ENCODE data around the gene MAPKAPK5.
"Not testable (repeated sequence)": the region's sequence is repeated elsewhere in the genome, so short reads cannot be mapped to it uniquely, and the experiment has no call there.

Gene MAPKAPK5

GRCh38 chr12:111827907-111828306 lies 14.1 kb upstream of the MAPKAPK5 start:
- DNase-seq (ENCODE audit: low read depth in 1 of 2, low spot score in 1 of 2), result no peak

DNA sequence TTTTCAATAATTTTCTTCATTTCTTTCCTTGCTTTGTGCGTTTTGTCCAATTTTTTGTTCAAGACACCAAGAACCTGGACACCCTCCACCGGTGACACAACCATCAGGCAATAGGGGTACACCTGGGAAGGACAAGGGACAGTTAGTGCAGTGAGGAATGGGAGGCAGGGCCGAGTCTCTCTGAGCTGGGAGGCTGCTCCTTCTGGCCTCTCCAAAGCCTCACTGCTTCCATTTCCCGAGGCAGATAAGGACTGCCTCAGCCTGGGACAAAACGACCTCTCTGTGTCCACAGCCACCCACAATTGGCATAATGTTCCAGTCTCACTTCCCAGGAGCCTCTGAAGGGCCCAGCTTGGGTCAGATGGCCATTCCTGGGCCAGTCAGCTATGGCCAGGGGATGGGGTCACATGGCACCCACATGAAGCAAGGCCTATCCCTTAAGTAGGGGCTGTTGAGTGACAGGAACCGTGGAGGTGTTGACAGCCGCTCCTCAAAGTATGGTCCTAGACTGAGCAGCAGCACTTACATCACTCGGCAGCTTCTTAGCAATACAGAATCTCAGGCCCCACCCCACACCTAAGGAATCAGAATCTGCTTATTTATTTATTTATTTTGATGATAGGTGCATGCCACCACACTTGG lies 13.6 kb upstream of the MAPKAPK5 start:
- DNase-seq (ENCODE audit: low read depth in 1 of 2, low spot score in 1 of 2), result no peak

- not testable (repeated sequence) for DNase-seq (ENCODE audit: low read depth in 1 of 2, low spot score in 1 of 2)
Observed at GRCh38 chr12:111829635-111830034, 12.4 kb upstream of the MAPKAPK5 start.

DNA sequence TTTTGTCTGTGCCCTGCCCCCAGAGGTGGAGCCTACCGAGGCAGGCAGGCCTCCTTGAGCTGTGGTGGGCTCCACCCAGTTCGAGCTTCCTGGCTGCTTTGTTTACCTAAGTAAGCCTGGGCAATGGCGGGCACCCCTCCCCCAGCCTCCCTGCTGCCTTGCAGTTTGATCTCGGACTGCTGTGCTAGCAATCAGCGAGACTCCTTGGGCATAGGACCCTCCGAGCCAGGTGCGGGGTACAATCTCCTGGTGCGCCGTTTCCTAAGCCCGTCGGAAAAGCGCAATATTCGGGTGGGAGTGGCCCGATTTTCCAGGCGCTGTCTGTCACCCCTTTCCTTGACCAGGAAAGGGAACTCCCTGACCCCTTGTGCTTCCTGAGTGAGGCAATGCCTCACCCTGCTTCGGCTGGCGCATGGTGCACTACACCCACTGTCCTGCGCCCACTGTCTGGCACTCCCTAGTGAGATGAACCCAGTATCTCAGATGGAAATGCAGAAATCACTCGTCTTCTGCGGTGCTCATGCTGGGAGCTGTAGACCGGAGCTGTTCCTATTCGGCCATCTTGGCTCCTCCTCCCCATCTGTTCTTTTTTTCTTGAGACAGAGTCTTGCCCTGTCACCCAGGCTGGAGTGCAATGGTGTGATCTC lies 7.2 kb upstream of the MAPKAPK5 start:
- not testable (repeated sequence) for DNase-seq (ENCODE audit: low read depth in 1 of 2, low spot score in 1 of 2)

DNA sequence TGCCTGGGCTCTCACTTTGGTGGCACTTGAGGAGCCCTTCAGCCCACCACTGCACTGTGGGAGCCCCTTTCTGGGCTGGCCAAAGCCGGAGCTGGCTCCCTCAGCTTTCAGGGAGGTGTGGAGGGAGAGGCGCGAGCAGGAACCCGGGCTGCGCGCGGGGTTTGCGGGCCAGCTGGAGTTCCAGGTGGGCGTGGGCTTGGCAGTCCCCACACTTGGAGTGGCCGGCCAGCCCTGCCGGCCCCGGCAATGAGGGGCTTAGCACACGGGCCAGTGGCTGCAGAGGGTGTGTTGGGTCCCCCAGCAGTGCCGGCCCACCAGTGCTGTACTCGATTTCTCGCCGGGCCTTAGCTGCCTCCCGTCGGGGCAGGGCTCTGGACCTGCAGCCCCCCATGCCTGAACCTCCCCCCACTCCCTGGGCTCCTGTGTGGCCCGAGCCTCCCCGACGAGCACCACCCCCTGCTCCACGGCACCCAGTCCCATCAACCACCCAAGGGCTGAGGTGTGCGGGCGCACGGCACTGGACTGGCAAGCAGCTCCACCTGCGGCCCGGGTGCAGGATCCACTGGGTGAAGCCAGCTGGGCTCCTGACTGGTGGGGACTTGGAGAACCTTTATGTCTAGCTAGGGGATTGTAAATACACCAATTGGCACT lies 6.4 kb upstream of the MAPKAPK5 start:
- DNase-seq (ENCODE audit: low read depth in 1 of 2, low spot score in 1 of 2), result not testable (repeated sequence)

DNA sequence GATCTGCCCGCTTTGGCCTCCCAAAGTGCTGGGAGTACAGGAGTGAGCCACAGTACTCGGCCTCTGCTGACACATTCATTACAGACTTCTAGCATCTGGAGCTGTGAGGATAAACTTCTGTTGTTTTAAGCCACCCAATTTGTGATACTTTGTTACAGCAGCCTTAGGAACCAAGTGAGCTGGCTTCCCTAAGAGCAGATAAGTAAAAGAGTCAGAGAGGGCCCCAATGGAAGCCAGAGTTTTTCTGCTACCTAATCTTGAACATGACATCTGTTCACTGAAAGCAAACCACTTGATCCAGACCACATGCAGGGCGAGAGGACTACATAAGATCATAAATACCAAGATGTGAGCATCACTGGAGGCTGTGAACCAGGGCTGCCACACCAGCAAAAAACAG lies 3.7 kb upstream of the MAPKAPK5 start:
- no peak for DNase-seq (ENCODE audit: low read depth in 1 of 2, low spot score in 1 of 2)

DNA sequence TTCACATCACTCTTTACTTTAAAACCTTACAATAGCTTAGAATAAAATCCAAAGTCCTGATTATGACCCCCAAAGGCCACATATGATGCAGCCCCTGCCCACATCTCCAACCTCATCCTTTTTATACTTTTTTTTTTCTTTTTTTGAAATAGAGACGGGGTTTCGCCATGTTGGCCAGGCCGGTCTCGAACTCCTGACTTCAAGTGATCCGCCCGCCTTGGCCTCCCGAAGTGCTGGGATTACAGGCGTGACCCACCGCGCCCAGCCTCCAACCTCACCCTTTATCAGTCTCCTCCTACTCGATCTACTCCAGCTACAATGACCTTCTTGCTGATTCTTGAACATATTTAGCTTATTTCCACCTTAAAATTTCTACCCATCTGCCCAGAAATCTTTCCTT lies 1.2 kb upstream of the MAPKAPK5 start:
- no peak for DNase-seq (ENCODE audit: low read depth in 1 of 2, low spot score in 1 of 2)

GRCh38 chr12:111841236-111841749 lies 735 bp upstream of the MAPKAPK5 start:
- no peak for DNase-seq (ENCODE audit: low read depth in 1 of 2, low spot score in 1 of 2)

DNA sequence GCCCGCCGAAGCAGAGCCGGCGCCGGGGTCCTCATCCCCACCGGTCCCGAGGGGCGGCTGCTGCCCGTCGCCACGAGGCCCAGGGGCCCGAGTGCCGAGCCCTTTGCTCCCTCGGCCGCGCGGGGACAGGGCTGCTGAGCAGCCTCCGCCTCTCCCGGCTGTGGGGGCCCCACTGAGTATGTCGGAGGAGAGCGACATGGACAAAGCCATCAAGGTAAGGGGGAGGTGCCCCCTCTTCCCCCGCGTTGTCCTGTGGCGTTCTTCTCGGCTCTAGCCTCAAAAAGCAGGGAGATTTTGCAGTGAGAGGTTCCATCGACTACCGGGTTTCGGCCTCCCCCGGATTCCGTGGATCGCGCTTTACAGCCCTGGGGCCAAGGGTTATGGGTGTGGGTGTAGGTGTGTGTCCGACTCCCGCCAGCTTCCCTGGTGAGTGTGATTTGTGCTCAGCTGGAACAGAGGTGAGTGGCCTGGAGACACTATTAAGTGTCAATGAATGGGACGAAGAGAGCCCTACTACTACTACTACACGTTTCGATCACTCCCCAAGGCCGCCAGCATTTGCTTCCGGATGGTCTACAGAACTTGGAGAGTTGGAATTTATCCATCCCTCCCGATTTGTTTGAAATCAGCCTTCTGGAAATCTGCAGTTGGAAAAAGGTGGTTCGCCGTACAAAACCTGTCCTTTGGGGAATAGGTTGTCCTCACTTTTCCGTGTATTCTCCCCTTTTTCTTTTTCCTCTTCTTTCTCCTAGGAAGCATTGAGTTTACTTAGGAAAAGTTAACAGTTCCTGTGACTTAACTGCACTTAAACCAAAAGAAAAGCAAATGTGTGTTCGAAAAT lies 748 bp downstream of the MAPKAPK5 start:
- DNase-seq (ENCODE audit: low read depth in 1 of 2, low spot score in 1 of 2), result no peak

DNA sequence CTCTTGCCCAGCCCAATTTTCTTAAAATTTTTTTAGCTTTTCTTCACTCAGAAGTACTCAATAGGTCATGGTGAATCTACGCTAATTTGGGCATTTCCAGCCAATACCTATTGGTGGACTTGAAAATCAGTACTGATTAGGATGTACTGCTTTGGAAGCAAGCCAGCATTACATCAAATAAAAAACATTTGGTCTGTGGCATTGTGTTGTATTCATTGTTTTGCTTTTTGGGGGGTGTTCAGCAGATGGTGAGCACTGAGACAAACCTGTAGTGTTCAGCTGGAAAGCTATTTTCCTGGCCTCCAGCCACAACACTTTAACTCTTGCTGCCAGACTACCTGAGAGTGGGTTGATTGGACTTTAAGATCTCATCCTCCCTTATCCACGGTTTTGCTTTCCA lies 4.0 kb downstream of the MAPKAPK5 start:
- no peak for DNase-seq (ENCODE audit: low read depth in 1 of 2, low spot score in 1 of 2)

DNA sequence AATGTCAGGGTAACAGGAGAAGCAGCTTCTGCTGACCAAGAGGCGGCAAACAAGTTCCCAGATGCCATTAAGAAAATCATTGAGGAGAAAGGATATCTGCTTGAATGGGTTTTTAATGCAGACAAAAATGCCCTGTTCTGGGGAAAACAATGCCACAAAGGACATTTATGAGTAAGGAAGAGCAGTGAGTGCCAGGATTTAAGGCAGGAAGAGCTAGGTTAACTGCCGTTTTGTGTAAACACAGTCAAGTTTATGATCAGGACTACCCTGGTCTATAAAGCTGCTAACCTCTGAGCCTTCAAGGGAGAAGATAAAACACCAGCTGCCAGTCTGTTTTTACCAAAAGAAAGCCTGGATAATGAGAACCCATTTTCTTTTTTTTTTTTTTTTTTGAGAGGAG lies 8.5 kb downstream of the MAPKAPK5 start:
- DNase-seq (ENCODE audit: low read depth in 1 of 2, low spot score in 1 of 2), result no peak

DNA sequence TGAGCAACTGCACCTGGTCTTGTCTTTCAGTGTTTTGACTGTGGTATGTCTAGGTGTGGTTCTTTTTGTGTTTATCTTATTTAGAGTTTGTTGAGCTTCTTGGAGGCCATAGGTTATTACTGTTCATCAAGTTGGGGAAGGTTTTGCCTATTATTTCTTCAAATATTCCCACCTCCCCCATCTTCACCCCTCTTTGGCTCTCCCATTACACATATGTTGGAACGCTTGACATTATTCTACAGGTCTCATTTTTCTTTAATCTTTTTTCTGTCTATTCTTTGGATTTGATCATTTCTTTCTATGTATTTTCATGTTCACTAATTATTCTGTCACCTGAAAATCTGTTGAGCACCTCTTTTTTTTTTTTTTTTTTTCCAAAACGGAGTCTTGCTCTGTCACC lies 16.2 kb downstream of the MAPKAPK5 start:
- no peak for DNase-seq (ENCODE audit: low read depth in 1 of 2, low spot score in 1 of 2)

GRCh38 chr12:111858778-111859177 lies 16.8 kb downstream of the MAPKAPK5 start:
- no peak for DNase-seq (ENCODE audit: low read depth in 1 of 2, low spot score in 1 of 2)

DNA sequence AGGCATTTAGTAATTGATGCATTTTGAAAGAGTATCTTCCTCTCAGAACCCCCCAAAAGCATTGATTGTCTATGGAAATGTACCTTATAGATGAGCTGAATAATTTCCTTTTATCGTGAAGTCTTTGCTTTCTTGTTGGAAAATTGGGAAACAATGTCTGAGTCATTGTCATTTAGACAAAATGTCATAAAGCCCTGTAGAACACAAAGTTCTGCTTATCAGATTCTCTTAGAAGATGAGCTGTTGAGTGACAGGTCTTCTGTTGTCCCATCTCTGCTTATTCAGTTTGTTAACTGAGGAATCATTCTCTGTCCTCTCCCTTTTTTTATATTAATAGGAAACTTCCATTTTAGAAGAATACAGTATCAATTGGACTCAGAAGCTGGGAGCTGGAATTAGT lies 22.9 kb downstream of the MAPKAPK5 start:
- no peak for DNase-seq (ENCODE audit: low read depth in 1 of 2, low spot score in 1 of 2)

GRCh38 chr12:111867531-111867930 lies 25.5 kb downstream of the MAPKAPK5 start:
- no peak for DNase-seq (ENCODE audit: low read depth in 1 of 2, low spot score in 1 of 2)

- no peak for DNase-seq (ENCODE audit: low read depth in 1 of 2, low spot score in 1 of 2)
Observed at GRCh38 chr12:111868676-111869588, 26.9 kb downstream of the MAPKAPK5 start.

DNA sequence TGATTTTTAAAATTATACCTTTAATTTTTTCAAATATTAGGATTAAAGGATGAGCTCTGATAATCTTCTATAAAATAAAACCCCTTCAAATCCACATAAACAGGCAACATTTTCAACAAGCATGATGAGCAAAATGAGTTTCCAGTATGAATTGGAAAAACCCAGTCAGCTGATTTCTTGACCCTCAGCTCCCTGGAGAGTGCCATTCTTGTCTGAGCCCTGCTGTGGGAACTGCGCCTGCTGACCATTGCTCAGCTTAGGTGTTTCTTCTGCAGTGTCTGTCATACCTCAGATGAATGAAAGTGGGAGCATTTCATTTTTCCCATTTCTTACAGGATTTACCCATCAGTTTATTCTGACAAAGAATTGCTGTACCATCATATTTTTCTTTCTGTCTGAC lies 27.6 kb downstream of the MAPKAPK5 start:
- DNase-seq (ENCODE audit: low read depth in 1 of 2, low spot score in 1 of 2), result no peak

- DNase-seq (ENCODE audit: low read depth in 1 of 2, low spot score in 1 of 2), result no peak
Observed at GRCh38 chr12:111870216-111870615, 28.2 kb downstream of the MAPKAPK5 start.

DNA sequence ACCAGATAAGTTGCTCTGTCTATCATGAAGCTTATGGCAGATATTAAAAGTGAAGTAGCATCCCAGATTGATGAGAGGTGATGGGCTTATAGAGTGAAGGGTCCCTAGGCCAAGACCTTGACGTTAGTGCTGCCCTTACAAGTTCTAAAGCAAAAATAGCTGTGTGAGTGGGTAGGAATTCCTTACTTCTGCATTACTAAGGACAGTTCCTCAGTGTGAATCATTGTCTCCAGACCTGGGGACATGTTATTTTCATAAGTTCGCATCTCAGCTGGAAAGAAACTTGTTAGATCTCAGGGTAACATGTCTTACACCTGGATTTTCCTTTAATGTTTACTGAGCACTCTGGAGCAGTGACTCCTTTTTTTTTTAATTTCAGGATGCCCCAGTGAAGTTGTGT lies 28.7 kb downstream of the MAPKAPK5 start:
- DNase-seq (ENCODE audit: low read depth in 1 of 2, low spot score in 1 of 2), result no peak

- DNase-seq (ENCODE audit: low read depth in 1 of 2, low spot score in 1 of 2), result no peak
Observed at GRCh38 chr12:111873113-111873512, 31.1 kb downstream of the MAPKAPK5 start.

All from stimulated activated CD4-positive, alpha-beta T cell treated with anti-CD3 and anti-CD28 coated beads, Interleukin-15, amount 100 ng/mL, for 1 hour (primary cell).